H1 (cell line): Measurements from ENCODE around the gene PLSCR1. TPM values are rescaled to one million over a fixed set of nuclear protein-coding genes. Genes with fewer than 3 reads are reported as not detected.

Experiments
- CTCF ChIA-PET: fragments of 300-600 bp; sonication (Branson Sonifier 250); formaldehyde crosslinking; loops from one replicate; lab custom pipeline; 2021; ENCODE audit not compliant: partially characterized antibody; lab: Charles Lee
- POLR2A ChIA-PET: fragments of 300-600 bp; sonication (Branson Sonifier 250); formaldehyde crosslinking; loops from one replicate; lab custom pipeline; 2021; ENCODE audit warnings: inconsistent platforms; ENCODE audit not compliant: partially characterized antibody; lab: Charles Lee
- DNase-seq, 2 experiments: peaks; one replicate each; pipeline versions ENCODE4 v3.0.0 to v3.0.0-alpha.2; 2010 to 2022; ENCODE audit warnings: low spot score in 2 of 2, low read depth in 1 of 2, mixed read lengths in 1 of 2
- FAIRE-seq: peaks from 2 replicates; lab custom pipeline; 2011; peaks lifted over from hg19 to GRCh38; lab: Jason Lieb, UNC
- H2AFZ ChIP-seq: 2 replicates; pipeline ENCODE4 v1.8.1; 2012; ENCODE audit warnings: low read length, inconsistent platforms
- H2AK5ac ChIP-seq: 2 replicates; pipeline ENCODE4 v1.6.1; 2013; ENCODE audit warnings: low read depth, low read length
- H2BK120ac ChIP-seq: replicated peaks from 2 replicates; pipeline ENCODE3; 2013; ENCODE audit warnings: low read depth, low read length, inconsistent platforms
- H2BK12ac ChIP-seq: 2 replicates; pipeline ENCODE4 v1.6.1; 2013; ENCODE audit warnings: low read depth, low read length
- H2BK15ac ChIP-seq: 2 replicates; pipeline ENCODE4 v1.6.1; 2013; ENCODE audit warnings: low read length
- H2BK20ac ChIP-seq: 2 replicates; pipeline ENCODE4 v1.6.1; 2013; ENCODE audit warnings: low read length
- H2BK5ac ChIP-seq: 2 replicates; pipeline ENCODE4 v1.6.1; 2013; ENCODE audit warnings: low read depth, low read length
- H3K14ac ChIP-seq: 2 replicates; pipeline ENCODE4 v1.6.1; 2013; ENCODE audit warnings: inconsistent platforms; ENCODE audit not compliant: insufficient read length
- H3K18ac ChIP-seq: 2 replicates; pipeline ENCODE4 v1.6.1; 2013; ENCODE audit warnings: low read length; ENCODE audit errors: extremely low read depth
- H3K23ac ChIP-seq: 2 replicates; pipeline ENCODE4 v1.6.1; 2013; ENCODE audit warnings: inconsistent platforms; ENCODE audit not compliant: insufficient read length
- H3K23me2 ChIP-seq: 2 replicates; pipeline ENCODE4 v1.6.1; 2013; ENCODE audit warnings: low read depth, low read length
- H3K27ac ChIP-seq: 2 replicates; pipeline ENCODE4 v1.6.1; 2011; ENCODE audit warnings: low read depth, low read length, inconsistent platforms
- H3K27me3 ChIP-seq, 4 experiments: replicated peaks in 1 of 4; 1 replicate in 1 of 4; 2 replicates in 3 of 4; pipeline versions ENCODE4 v1.6.1 to v1.8.1; 2011 to 2013; ENCODE audit warnings: low read length in 3 of 4, mild to moderate bottlenecking in 3 of 4, inconsistent platforms in 2 of 4, mixed read lengths in 2 of 4, moderate library complexity in 1 of 4; ENCODE audit not compliant: control insufficient read depth in 3 of 4, insufficient read depth in 3 of 4; ENCODE audit errors: extremely low read depth in 1 of 4
- H3K36me3 ChIP-seq, 4 experiments: 2 replicates each; pipeline versions ENCODE4 v1.6.1 to v1.8.1; 2011 to 2013; ENCODE audit warnings: mild to moderate bottlenecking in 4 of 4, low read length in 3 of 4, moderate library complexity in 2 of 4, control low read depth in 1 of 4, inconsistent platforms in 1 of 4; ENCODE audit not compliant: insufficient read depth in 4 of 4, control insufficient read depth in 2 of 4
- H3K4ac ChIP-seq: replicated peaks from 2 replicates; pipeline ENCODE3; 2013; ENCODE audit warnings: low read length, low read depth, mixed read lengths, inconsistent platforms; ENCODE audit not compliant: insufficient read length
- H3K4me1 ChIP-seq, 4 experiments: replicated peaks in 1 of 4; 1 replicate in 1 of 4; 2 replicates in 3 of 4; pipeline versions ENCODE4 v1.6.1 to v1.8.1; 2011 to 2013; ENCODE audit warnings: low read length in 3 of 4, inconsistent platforms in 2 of 4, mixed read lengths in 1 of 4; ENCODE audit not compliant: insufficient read depth in 4 of 4, control insufficient read depth in 3 of 4
- H3K4me2 ChIP-seq, 2 experiments: 2 replicates each; pipeline versions ENCODE4 v1.6.1 to v1.8.1; 2011 to 2013; ENCODE audit warnings: low read depth in 2 of 2, low read length in 2 of 2, control low read depth in 1 of 2, inconsistent platforms in 1 of 2, mild to moderate bottlenecking in 1 of 2; ENCODE audit not compliant: insufficient read depth in 1 of 2
- H3K4me3 ChIP-seq, 4 experiments: fragments of 200-600, 300-600 bp in 1 of 4; sonication (generic), shearing (Covaris generic), sonication (Bioruptor Twin) in 1 of 4; 2 replicates each; pipeline versions ENCODE4 v1.5.1 to v1.8.1; 2011 to 2016; ENCODE audit warnings: low read length in 4 of 4, low read depth in 3 of 4, control low read depth in 2 of 4, inconsistent platforms in 2 of 4, mild to moderate bottlenecking in 2 of 4, mixed read lengths in 1 of 4, moderate library complexity in 1 of 4; ENCODE audit not compliant: insufficient read depth in 2 of 4; ENCODE audit errors: extremely low read depth in 1 of 4
- H3K56ac ChIP-seq: replicated peaks from 2 replicates; pipeline ENCODE3; 2013; ENCODE audit warnings: low read depth, mild to moderate bottlenecking, mixed read lengths, low read length, inconsistent platforms; ENCODE audit not compliant: insufficient read length
- H3K79me1 ChIP-seq: 2 replicates; pipeline ENCODE4 v1.6.1; 2013; ENCODE audit warnings: low read depth, low read length, control low read depth
- H3K79me2 ChIP-seq, 2 experiments: 2 replicates each; pipeline versions ENCODE4 v1.6.1 to v1.8.1; 2012 to 2013; ENCODE audit warnings: low read length in 2 of 2, mild to moderate bottlenecking in 2 of 2, inconsistent platforms in 1 of 2; ENCODE audit not compliant: insufficient read depth in 2 of 2, control insufficient read depth in 1 of 2
- H3K9ac ChIP-seq, 4 experiments: replicated peaks in 1 of 4; 1 replicate in 1 of 4; 2 replicates in 3 of 4; pipeline versions ENCODE4 v1.6.1 to v1.8.1; 2011 to 2013; ENCODE audit warnings: low read depth in 3 of 4, low read length in 3 of 4, control low read depth in 2 of 4, mild to moderate bottlenecking in 2 of 4, moderate library complexity in 2 of 4, inconsistent platforms in 1 of 4; ENCODE audit errors: extremely low read depth in 1 of 4
- H3K9me3 ChIP-seq, 2 experiments: 2 replicates each; pipeline versions ENCODE4 v1.6.1 to v1.8.1; 2012 to 2013; ENCODE audit warnings: mild to moderate bottlenecking in 2 of 2, moderate library complexity in 2 of 2, control low read depth in 1 of 2, inconsistent platforms in 1 of 2, low read depth in 1 of 2, low read length in 1 of 2, mixed read lengths in 1 of 2; ENCODE audit not compliant: insufficient read depth in 2 of 2
- H4K20me1 ChIP-seq, 2 experiments: replicated peaks in 1 of 2; 2 replicates each; pipeline versions ENCODE3 to v1.8.1; 2011 to 2013; ENCODE audit warnings: inconsistent platforms in 2 of 2, low read length in 2 of 2, mild to moderate bottlenecking in 1 of 2; ENCODE audit not compliant: insufficient read depth in 2 of 2, control insufficient read depth in 1 of 2
- H4K5ac ChIP-seq: 2 replicates; pipeline ENCODE4 v1.6.1; 2013; ENCODE audit warnings: low read length, low read depth, mixed read lengths, inconsistent platforms; ENCODE audit not compliant: insufficient read length
- H4K8ac ChIP-seq: 2 replicates; pipeline ENCODE4 v1.8.0; 2013; ENCODE audit warnings: mild to moderate bottlenecking, moderate library complexity, low read length, inconsistent platforms; ENCODE audit not compliant: insufficient read depth; ENCODE audit errors: extremely low read depth
- H4K91ac ChIP-seq: replicated peaks from 2 replicates; pipeline ENCODE3; 2013; ENCODE audit warnings: low read length, mixed read lengths, inconsistent platforms; ENCODE audit not compliant: insufficient read length
- CHD1 ChIP-seq: IDR thresholded peaks from 2 replicates; pipeline ENCODE4 v1.6.1; 2012; ENCODE audit warnings: low read depth, low read length, improper control_type of control experiment
- KDM4A ChIP-seq: IDR thresholded peaks from one replicate; pipeline ENCODE4 v1.7.1; 2012; ENCODE audit warnings: low read depth, mild to moderate bottlenecking, moderate library complexity, low read length, inconsistent platforms; ENCODE audit not compliant: severe bottlenecking
- RBBP5 ChIP-seq: IDR thresholded peaks from 2 replicates; pipeline ENCODE4 v1.7.1; 2012; ENCODE audit warnings: low read depth, mild to moderate bottlenecking, inconsistent platforms, low read length, moderate library complexity, borderline replicate concordance
- ZNF274 ChIP-seq: IDR thresholded peaks from 2 replicates; pipeline ENCODE4 v1.7.0; 2012; ENCODE audit warnings: low read length, borderline replicate concordance; ENCODE audit errors: extremely low read depth
- WGBS, 2 experiments: shearing (Covaris generic) in 1 of 2; methylation state at CpG; one replicate each; pipeline versions ENCODE4 v1.1.6 to v1.1.7; 2013 to 2015; ENCODE audit warnings: low lambda C conversion rate in 2 of 2, mixed read lengths in 2 of 2, inconsistent platforms in 1 of 2, low coverage in 1 of 2, missing lambda C conversion rate in 1 of 2; ENCODE audit not compliant: insufficient replicate concordance in 2 of 2, insufficient coverage in 1 of 2, insufficient read length in 1 of 2; ENCODE audit errors: extremely low coverage in 1 of 2, missing lambda C conversion rate in 1 of 2; 5-methylcytosine and 5-hydroxymethylcytosine counted together
- polyA plus RNA-seq, 7 experiments: library from polyadenylated mRNA; depleted of rRNA in 3 of 7; stranded (reverse) in 5 of 7; unstranded in 2 of 7; fragments of >200 nt in 5 of 7; fragments of 200-250 nt in 2 of 7; gene quantifications; 1 replicate in 5 of 7; 2 replicates in 1 of 7; 4 replicates in 1 of 7; pipeline versions ENCODE4 v1.2.1 to v1.2.3, GENCODE V29; 2011 to 2013; ENCODE audit warnings: missing spikeins in 2 of 7, mixed read lengths in 2 of 7
- total RNA-seq: library from RNA; stranded (reverse); fragmentation: NEBNext Ultra II Directional; extraction: Animal tissue kit (Norgen Biotek cat#: 25700); gene quantifications from 2 replicates; pipeline ENCODE4 v1.2.1, GENCODE V29; 2021
- TF ChIP-seq, protein P1 (sequence below): IDR thresholded peaks from 2 replicates; pipeline ENCODE4 v1.6.1; 2012; ENCODE audit warnings: low read length, inconsistent platforms
- TF ChIP-seq, protein P2 (sequence below): IDR thresholded peaks from 2 replicates; pipeline ENCODE4 v1.6.1; 2011; ENCODE audit warnings: low read depth, mild to moderate bottlenecking, low read length; ENCODE audit not compliant: insufficient read depth

The PLSCR1 gene
- total and polyA plus RNA-seq, 2 of the 8 experiments (the other 6 are each of a cell fraction or from before 2014, with no cell fraction given): 32.2 to 48.5 TPM

- 82% methylated on average over 1 of the region's 1 CpG; no CpG with 5 or more reads in 1 of the 2 experiments for whole genome bisulfite sequencing, 2 experiments
- no peak for FAIRE-seq
Observed at GRCh38 chr3:146581080-146581601, 36.7 kb upstream of the PLSCR1 start.

More at GRCh38 chr3:146581080-146581601, 36.7 kb upstream of the PLSCR1 start:
- H3K56ac ChIP-seq: no peak overlapping the region
- no peaks in the 10 kb centered on the region for H3K79me2 ChIP-seq
- no peak overlapping the region for H3K18ac ChIP-seq
- H3K23me2 ChIP-seq: no peaks in the 10 kb centered on the region
- no peak overlapping the region for H4K5ac ChIP-seq
- H2BK5ac ChIP-seq: no peak overlapping the region
- H2BK120ac ChIP-seq: no peak overlapping the region
- H2BK20ac ChIP-seq: no peak overlapping the region
- H2AK5ac ChIP-seq: no peak overlapping the region
- peaks cover 13 to 17% of the 10 kb centered on the region in 2 experiments for H3K9me3 ChIP-seq
- no peak overlapping the region for H2AFZ ChIP-seq
- H3K14ac ChIP-seq: no peak overlapping the region
- no peaks in the 10 kb centered on the region for H3K27me3 ChIP-seq
- H4K20me1 ChIP-seq: no peaks in the 10 kb centered on the region
- no peak overlapping the region for H3K4me2 ChIP-seq
- H3K4me1 ChIP-seq: no peaks in the 10 kb centered on the region
- TF ChIP-seq CHD1 (no peak), ZNF274 (no peak), KDM4A (no peak), RBBP5 (no peak)
- TF ChIP-seq, protein P1, sequence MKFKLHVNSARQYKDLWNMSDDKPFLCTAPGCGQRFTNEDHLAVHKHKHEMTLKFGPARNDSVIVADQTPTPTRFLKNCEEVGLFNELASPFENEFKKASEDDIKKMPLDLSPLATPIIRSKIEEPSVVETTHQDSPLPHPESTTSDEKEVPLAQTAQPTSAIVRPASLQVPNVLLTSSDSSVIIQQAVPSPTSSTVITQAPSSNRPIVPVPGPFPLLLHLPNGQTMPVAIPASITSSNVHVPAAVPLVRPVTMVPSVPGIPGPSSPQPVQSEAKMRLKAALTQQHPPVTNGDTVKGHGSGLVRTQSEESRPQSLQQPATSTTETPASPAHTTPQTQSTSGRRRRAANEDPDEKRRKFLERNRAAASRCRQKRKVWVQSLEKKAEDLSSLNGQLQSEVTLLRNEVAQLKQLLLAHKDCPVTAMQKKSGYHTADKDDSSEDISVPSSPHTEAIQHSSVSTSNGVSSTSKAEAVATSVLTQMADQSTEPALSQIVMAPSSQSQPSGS: no peak
- TF ChIP-seq, protein P2, sequence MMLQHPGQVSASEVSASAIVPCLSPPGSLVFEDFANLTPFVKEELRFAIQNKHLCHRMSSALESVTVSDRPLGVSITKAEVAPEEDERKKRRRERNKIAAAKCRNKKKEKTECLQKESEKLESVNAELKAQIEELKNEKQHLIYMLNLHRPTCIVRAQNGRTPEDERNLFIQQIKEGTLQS: no peak
- H4K91ac ChIP-seq: no peak overlapping the region
- POLR2A ChIA-PET: no interaction called here
- no peak for DNase-seq
- H2BK12ac ChIP-seq: no peak overlapping the region
- H2BK15ac ChIP-seq: no peak overlapping the region
- no peak overlapping the region for H3K27ac ChIP-seq
- no peak overlapping the region for H3K4me3 ChIP-seq
- peaks cover 0 to 15% (median 5%) of the 10 kb centered on the region in 4 experiments; a peak in 3 of 8 replicates for H3K36me3 ChIP-seq
- H4K8ac ChIP-seq: no peak overlapping the region
- H3K79me1 ChIP-seq: no peaks in the 10 kb centered on the region
- H3K9ac ChIP-seq: no peak overlapping the region
- H3K4ac ChIP-seq: no peak overlapping the region
- CTCF ChIA-PET: interaction anchor here (0.8 to 4.9 kb wide), 8 partner anchors 9 to 392 kb away, joined by 3 to 30 read pairs (median 4); no protein-coding TSS in a partner anchor
- H3K23ac ChIP-seq: no peak overlapping the region
